WTC11 (cell line): Measurements from ENCODE around the gene CENPU.

Experiments used
- ELF4 ChIP-seq: sonication (generic); formaldehyde crosslinking; IDR thresholded peaks from 2 replicates; pipeline ENCODE4 v1.8.1; 2022; ENCODE audit warnings: low read depth, mild to moderate bottlenecking, moderate library complexity, missing genetic modification reagents
- FOXJ3 ChIP-seq: sonication (generic); formaldehyde crosslinking; IDR thresholded peaks from 2 replicates; pipeline ENCODE4 v1.9.0; 2021; ENCODE audit warnings: missing genetic modification reagents, mild to moderate bottlenecking, borderline replicate concordance
- FOXK1 ChIP-seq: sonication (generic); formaldehyde crosslinking; IDR thresholded peaks from 2 replicates; pipeline ENCODE4 v1.8.0; 2022; ENCODE audit warnings: mild to moderate bottlenecking, moderate library complexity, missing genetic modification reagents
- IRF2 ChIP-seq: sonication (generic); formaldehyde crosslinking; IDR thresholded peaks from 2 replicates; pipeline ENCODE4 v1.8.0; 2022; ENCODE audit warnings: low read depth, missing genetic modification reagents, borderline replicate concordance
- NR1H2 ChIP-seq: sonication (generic); formaldehyde crosslinking; IDR thresholded peaks from 2 replicates; pipeline ENCODE4 v1.9.0; 2021; ENCODE audit warnings: mild to moderate bottlenecking, moderate library complexity, missing genetic modification reagents
- ZNF121 ChIP-seq: sonication (generic); formaldehyde crosslinking; IDR thresholded peaks from 2 replicates; pipeline ENCODE4 v1.8.0; 2023; ENCODE audit warnings: missing genetic modification reagents
- ZNF416 ChIP-seq: fragments of 250-450 bp; sonication (Bioruptor Pico); IDR thresholded peaks from 2 replicates; pipeline ENCODE4 v1.9.0; 2021; ENCODE audit warnings: mild to moderate bottlenecking, inconsistent platforms
- TF ChIP-seq, protein P1 (sequence below): sonication (generic); formaldehyde crosslinking; conservative IDR thresholded peaks from 2 replicates; pipeline ENCODE4 v1.8.1; 2023; ENCODE audit warnings: mild to moderate bottlenecking, low read depth, missing genetic modification reagents, moderate library complexity
- TF ChIP-seq, protein P2 (sequence below): sonication (generic); formaldehyde crosslinking; IDR thresholded peaks from 2 replicates; pipeline ENCODE4 v1.8.0; 2022; ENCODE audit warnings: missing genetic modification reagents
- TF ChIP-seq, protein P3 (sequence below): fragments of 200-600 bp; IDR thresholded peaks from 2 replicates; pipeline ENCODE4 v1.8.0; 2022; ENCODE audit warnings: antibody characterized with exemption
- TF ChIP-seq, protein P4 (sequence below): sonication (generic); formaldehyde crosslinking; IDR thresholded peaks from 2 replicates; pipeline ENCODE4 v1.8.1; 2023; ENCODE audit warnings: mild to moderate bottlenecking, missing genetic modification reagents, moderate library complexity
- TF ChIP-seq, protein P5 (sequence below): sonication (generic); formaldehyde crosslinking; IDR thresholded peaks from 2 replicates; pipeline ENCODE4 v1.8.0; 2022; ENCODE audit warnings: mild to moderate bottlenecking, missing genetic modification reagents
- TF ChIP-seq, protein P6 (sequence below): sonication (generic); formaldehyde crosslinking; IDR thresholded peaks from 2 replicates; pipeline ENCODE4 v1.8.1; 2022; ENCODE audit warnings: mild to moderate bottlenecking, missing genetic modification reagents, moderate library complexity, borderline replicate concordance
- TF ChIP-seq, protein P7 (sequence below): sonication (generic); formaldehyde crosslinking; IDR thresholded peaks from 2 replicates; pipeline ENCODE4 v1.8.0; 2022; ENCODE audit warnings: mild to moderate bottlenecking, missing genetic modification reagents

DNA sequence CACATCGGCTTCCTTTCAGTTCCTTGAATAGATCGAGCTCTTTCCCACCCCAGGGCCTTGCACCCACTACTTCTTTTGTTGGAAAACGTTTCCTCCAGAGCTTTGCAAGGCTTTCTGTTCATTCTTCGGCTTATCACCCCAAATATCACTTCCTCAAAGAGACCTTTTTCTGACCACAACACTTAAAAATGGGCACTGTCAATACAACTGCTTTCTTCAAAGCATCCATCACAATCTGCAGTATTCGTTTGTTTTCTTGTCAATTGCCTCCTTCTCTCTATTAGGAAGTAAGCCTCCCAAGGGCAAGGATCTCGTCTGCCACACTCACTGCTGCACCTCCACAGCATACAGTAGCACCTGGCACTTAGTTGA is 17.7 kb upstream of the CENPU start:
- TF ChIP-seq, protein P1, sequence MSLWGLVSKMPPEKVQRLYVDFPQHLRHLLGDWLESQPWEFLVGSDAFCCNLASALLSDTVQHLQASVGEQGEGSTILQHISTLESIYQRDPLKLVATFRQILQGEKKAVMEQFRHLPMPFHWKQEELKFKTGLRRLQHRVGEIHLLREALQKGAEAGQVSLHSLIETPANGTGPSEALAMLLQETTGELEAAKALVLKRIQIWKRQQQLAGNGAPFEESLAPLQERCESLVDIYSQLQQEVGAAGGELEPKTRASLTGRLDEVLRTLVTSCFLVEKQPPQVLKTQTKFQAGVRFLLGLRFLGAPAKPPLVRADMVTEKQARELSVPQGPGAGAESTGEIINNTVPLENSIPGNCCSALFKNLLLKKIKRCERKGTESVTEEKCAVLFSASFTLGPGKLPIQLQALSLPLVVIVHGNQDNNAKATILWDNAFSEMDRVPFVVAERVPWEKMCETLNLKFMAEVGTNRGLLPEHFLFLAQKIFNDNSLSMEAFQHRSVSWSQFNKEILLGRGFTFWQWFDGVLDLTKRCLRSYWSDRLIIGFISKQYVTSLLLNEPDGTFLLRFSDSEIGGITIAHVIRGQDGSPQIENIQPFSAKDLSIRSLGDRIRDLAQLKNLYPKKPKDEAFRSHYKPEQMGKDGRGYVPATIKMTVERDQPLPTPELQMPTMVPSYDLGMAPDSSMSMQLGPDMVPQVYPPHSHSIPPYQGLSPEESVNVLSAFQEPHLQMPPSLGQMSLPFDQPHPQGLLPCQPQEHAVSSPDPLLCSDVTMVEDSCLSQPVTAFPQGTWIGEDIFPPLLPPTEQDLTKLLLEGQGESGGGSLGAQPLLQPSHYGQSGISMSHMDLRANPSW (CRISPR knock-in tag), result no peak
- TF ChIP-seq, protein P2, sequence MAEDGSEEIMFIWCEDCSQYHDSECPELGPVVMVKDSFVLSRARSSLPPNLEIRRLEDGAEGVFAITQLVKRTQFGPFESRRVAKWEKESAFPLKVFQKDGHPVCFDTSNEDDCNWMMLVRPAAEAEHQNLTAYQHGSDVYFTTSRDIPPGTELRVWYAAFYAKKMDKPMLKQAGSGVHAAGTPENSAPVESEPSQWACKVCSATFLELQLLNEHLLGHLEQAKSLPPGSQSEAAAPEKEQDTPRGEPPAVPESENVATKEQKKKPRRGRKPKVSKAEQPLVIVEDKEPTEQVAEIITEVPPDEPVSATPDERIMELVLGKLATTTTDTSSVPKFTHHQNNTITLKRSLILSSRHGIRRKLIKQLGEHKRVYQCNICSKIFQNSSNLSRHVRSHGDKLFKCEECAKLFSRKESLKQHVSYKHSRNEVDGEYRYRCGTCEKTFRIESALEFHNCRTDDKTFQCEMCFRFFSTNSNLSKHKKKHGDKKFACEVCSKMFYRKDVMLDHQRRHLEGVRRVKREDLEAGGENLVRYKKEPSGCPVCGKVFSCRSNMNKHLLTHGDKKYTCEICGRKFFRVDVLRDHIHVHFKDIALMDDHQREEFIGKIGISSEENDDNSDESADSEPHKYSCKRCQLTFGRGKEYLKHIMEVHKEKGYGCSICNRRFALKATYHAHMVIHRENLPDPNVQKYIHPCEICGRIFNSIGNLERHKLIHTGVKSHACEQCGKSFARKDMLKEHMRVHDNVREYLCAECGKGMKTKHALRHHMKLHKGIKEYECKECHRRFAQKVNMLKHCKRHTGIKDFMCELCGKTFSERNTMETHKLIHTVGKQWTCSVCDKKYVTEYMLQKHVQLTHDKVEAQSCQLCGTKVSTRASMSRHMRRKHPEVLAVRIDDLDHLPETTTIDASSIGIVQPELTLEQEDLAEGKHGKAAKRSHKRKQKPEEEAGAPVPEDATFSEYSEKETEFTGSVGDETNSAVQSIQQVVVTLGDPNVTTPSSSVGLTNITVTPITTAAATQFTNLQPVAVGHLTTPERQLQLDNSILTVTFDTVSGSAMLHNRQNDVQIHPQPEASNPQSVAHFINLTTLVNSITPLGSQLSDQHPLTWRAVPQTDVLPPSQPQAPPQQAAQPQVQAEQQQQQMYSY, result no peak
- TF ChIP-seq, protein P3, sequence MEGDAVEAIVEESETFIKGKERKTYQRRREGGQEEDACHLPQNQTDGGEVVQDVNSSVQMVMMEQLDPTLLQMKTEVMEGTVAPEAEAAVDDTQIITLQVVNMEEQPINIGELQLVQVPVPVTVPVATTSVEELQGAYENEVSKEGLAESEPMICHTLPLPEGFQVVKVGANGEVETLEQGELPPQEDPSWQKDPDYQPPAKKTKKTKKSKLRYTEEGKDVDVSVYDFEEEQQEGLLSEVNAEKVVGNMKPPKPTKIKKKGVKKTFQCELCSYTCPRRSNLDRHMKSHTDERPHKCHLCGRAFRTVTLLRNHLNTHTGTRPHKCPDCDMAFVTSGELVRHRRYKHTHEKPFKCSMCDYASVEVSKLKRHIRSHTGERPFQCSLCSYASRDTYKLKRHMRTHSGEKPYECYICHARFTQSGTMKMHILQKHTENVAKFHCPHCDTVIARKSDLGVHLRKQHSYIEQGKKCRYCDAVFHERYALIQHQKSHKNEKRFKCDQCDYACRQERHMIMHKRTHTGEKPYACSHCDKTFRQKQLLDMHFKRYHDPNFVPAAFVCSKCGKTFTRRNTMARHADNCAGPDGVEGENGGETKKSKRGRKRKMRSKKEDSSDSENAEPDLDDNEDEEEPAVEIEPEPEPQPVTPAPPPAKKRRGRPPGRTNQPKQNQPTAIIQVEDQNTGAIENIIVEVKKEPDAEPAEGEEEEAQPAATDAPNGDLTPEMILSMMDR, result no peak
- TF ChIP-seq ELF4 (CRISPR knock-in tag) (no peak), ZNF121 (CRISPR knock-in tag) (no peak), FOXK1 (no peak), ZNF416 (CRISPR knock-in tag) (no peak), IRF2 (CRISPR knock-in tag) (no peak), NR1H2 (CRISPR knock-in tag) (no peak), FOXJ3 (CRISPR knock-in tag) (no peak)
- TF ChIP-seq, protein P4, sequence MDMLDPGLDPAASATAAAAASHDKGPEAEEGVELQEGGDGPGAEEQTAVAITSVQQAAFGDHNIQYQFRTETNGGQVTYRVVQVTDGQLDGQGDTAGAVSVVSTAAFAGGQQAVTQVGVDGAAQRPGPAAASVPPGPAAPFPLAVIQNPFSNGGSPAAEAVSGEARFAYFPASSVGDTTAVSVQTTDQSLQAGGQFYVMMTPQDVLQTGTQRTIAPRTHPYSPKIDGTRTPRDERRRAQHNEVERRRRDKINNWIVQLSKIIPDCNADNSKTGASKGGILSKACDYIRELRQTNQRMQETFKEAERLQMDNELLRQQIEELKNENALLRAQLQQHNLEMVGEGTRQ (CRISPR knock-in tag), result no peak
- TF ChIP-seq, protein P5, sequence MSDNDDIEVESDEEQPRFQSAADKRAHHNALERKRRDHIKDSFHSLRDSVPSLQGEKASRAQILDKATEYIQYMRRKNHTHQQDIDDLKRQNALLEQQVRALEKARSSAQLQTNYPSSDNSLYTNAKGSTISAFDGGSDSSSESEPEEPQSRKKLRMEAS (CRISPR knock-in tag), result no peak
- TF ChIP-seq, protein P6, sequence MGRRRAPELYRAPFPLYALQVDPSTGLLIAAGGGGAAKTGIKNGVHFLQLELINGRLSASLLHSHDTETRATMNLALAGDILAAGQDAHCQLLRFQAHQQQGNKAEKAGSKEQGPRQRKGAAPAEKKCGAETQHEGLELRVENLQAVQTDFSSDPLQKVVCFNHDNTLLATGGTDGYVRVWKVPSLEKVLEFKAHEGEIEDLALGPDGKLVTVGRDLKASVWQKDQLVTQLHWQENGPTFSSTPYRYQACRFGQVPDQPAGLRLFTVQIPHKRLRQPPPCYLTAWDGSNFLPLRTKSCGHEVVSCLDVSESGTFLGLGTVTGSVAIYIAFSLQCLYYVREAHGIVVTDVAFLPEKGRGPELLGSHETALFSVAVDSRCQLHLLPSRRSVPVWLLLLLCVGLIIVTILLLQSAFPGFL (CRISPR knock-in tag), result no peak
- TF ChIP-seq, protein P7, sequence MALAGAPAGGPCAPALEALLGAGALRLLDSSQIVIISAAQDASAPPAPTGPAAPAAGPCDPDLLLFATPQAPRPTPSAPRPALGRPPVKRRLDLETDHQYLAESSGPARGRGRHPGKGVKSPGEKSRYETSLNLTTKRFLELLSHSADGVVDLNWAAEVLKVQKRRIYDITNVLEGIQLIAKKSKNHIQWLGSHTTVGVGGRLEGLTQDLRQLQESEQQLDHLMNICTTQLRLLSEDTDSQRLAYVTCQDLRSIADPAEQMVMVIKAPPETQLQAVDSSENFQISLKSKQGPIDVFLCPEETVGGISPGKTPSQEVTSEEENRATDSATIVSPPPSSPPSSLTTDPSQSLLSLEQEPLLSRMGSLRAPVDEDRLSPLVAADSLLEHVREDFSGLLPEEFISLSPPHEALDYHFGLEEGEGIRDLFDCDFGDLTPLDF (CRISPR knock-in tag), result no peak
